Thoracic aorta (tissue), 2 donors: Measurements from ENCODE around the gene TAB2. TPM values are rescaled to one million over a fixed set of nuclear protein-coding genes. Genes with fewer than 3 reads are reported as not detected.

Source experiments
- ATAC-seq: fragments of 150-250 bp; one replicate; pipeline ENCODE4 v1.8.0; 2017; ENCODE audit warnings: low read depth; ENCODE audit not compliant: insufficient number of reproducible peaks, low FRiP score
- DNase-seq: peaks from one replicate; pipeline ENCODE4 v3.0.0-alpha.2; 2020; ENCODE audit warnings: low spot score
- H3K27ac ChIP-seq, 2 donors: fragments of 200-600 bp; sonication (generic); 1 replicate in 1 of 2; 2 replicates in 1 of 2; pipeline ENCODE4 v1.5.1; 2016; ENCODE audit warnings: mild to moderate bottlenecking in 2 of 2, moderate library complexity in 2 of 2
- H3K27me3 ChIP-seq: fragments of 200-600 bp; sonication (generic); replicated peaks from 2 replicates; pipeline ENCODE4 v1.6.0; 2016; ENCODE audit warnings: mild to moderate bottlenecking; ENCODE audit not compliant: insufficient read depth
- H3K36me3 ChIP-seq: fragments of 200-600 bp; sonication (generic); one replicate; pipeline ENCODE4 v1.5.1; 2016
- H3K4me1 ChIP-seq, 2 donors: fragments of 200-600 bp; sonication (generic); 1 replicate in 1 of 2; 2 replicates in 1 of 2; pipeline versions ENCODE4 v1.5.1 to v1.6.0; 2016; ENCODE audit warnings: low read depth in 2 of 2, mild to moderate bottlenecking in 1 of 2; ENCODE audit not compliant: control insufficient read depth in 1 of 2
- H3K4me3 ChIP-seq: fragments of 200-600 bp; sonication (generic); 2 replicates; pipeline ENCODE4 v1.5.1; 2016; ENCODE audit warnings: mild to moderate bottlenecking
- H3K9me3 ChIP-seq: fragments of 200-600 bp; sonication (generic); 2 replicates; pipeline ENCODE4 v1.5.1; 2016
- CTCF ChIP-seq: fragments of 200-600 bp; sonication (generic); IDR thresholded peaks from one replicate; pipeline ENCODE4 v1.5.1; 2019; ENCODE audit warnings: antibody characterized with exemption
- total RNA-seq, 2 donors: library from RNA; depleted of rRNA; stranded (reverse); fragments of >200 nt; gene quantifications; one replicate each; pipeline versions ENCODE4 v1.1.0 to v1.2.3, GENCODE V29; 2016

The TAB2 gene
- total RNA-seq, 2 donors from 2014 or later = 56.0 to 61.7 TPM

GRCh38 chr6:149423964-149424440 lies 106.5 kb downstream of the TAB2 start:
- Histone ChIP-seq H3K36me3 (no peaks in the 10 kb centered on the region), H3K4me3 (peak overlapping the region; percentile 38), H3K9me3 (no peaks in the 10 kb centered on the region), H3K27ac (peak overlapping the region in 1 of 2 donors; percentile 31), H3K4me1 (peaks cover 6 to 11% of the 10 kb centered on the region in 2 donors), H3K27me3 (no peaks in the 10 kb centered on the region)
- no peak for ATAC-seq
- TF ChIP-seq CTCF = no peak
- DNase-seq = no peak

- Histone ChIP-seq H3K36me3 (no peaks in the 10 kb centered on the region), H3K27me3 (no peaks in the 10 kb centered on the region), H3K27ac (no peak overlapping the region), H3K9me3 (no peaks in the 10 kb centered on the region), H3K4me3 (no peak overlapping the region), H3K4me1 (peaks cover 6 to 11% of the 10 kb centered on the region in 2 donors)
- DNase-seq = no peak
- no peak for TF ChIP-seq CTCF
- no peak for ATAC-seq
Measured at GRCh38 chr6:149425224-149425623, 107.7 kb downstream of the TAB2 start.

GRCh38 chr6:149425754-149426153 lies 108.2 kb downstream of the TAB2 start:
- no peak overlapping the region for H3K27ac ChIP-seq
- DNase-seq (no peak), ATAC-seq (no peak)
- no peaks in the 10 kb centered on the region for H3K27me3 ChIP-seq
- TF ChIP-seq CTCF = no peak
- H3K36me3 ChIP-seq = no peaks in the 10 kb centered on the region
- H3K4me1 ChIP-seq = peaks cover 6 to 11% of the 10 kb centered on the region in 2 donors
- H3K9me3 ChIP-seq = no peaks in the 10 kb centered on the region
- no peak overlapping the region for H3K4me3 ChIP-seq

GRCh38 chr6:149428606-149429005 lies 111.1 kb downstream of the TAB2 start:
- Histone ChIP-seq H3K4me1 (peaks cover 6 to 8% of the 10 kb centered on the region in 2 donors), H3K9me3 (no peaks in the 10 kb centered on the region), H3K36me3 (no peaks in the 10 kb centered on the region), H3K4me3 (no peak overlapping the region), H3K27ac (no peak overlapping the region), H3K27me3 (no peaks in the 10 kb centered on the region)
- ATAC-seq = no peak
- DNase-seq = no peak
- no peak for TF ChIP-seq CTCF

- no peaks in the 10 kb centered on the region for H3K36me3 ChIP-seq
- no peak for DNase-seq
- no peak for TF ChIP-seq CTCF
- no peak overlapping the region for H3K27ac ChIP-seq
- no peak overlapping the region for H3K4me3 ChIP-seq
- no peaks in the 10 kb centered on the region for H3K4me1 ChIP-seq
- H3K27me3 ChIP-seq = no peaks in the 10 kb centered on the region
- no peaks in the 10 kb centered on the region for H3K9me3 ChIP-seq
- no peak for ATAC-seq
Measured at GRCh38 chr6:149429427-149430360, 112.2 kb downstream of the TAB2 start.
